Heart left ventricle (tissue), 13 donors: ENCODE data around the gene TGFBR1.

Source experiments
- CTCF ChIP-seq, 12 donors: fragments of 200-600 bp; sonication (generic) in 4 of 12; IDR thresholded peaks; one replicate each; pipeline versions ENCODE4 v1.5.0 to v1.8.0; 2018 to 2022; ENCODE audit warnings: antibody characterized with exemption in 12 of 12, mild to moderate bottlenecking in 5 of 12
- POLR2A ChIP-seq, 2 donors: fragments of 450-650 bp; IDR thresholded peaks; one replicate each; pipeline ENCODE4 v1.6.1; 2017; ENCODE audit warnings: antibody characterized with exemption in 2 of 2, mild to moderate bottlenecking in 2 of 2, moderate library complexity in 2 of 2
- donor health status: ischemic (EF 13 %, LVEDD 7.1; RV severe dilation, severe dysfunction).
- donor health status: DM: no; HTN: yes; CAD: no.
- donor health status: DM: no; HTN: no; CAD: no.
- donor health status: ischemic (EF 25% LVEDD 6.9; RV normal size, moderate dysfunction).
- donor health status: ischemic (EF 25% LVEDD 5.7; RV mildly dilated, moderate dysfunction).
- donor health status: ischemic (EF 35%, LVEDD 5.7; RV mildly dilated, moderate dysfunction).
- donor health status: nonischemic (EF 11% LVEDD 7.7; RV severe dilation, severe dysfunction).
- donor health status: DM: yes; HTN: yes; CAD: no.
- donor health status: PGD.
- donor health status: ischemic (EF 29% LVEDD 5.4; RV normal size, mild dysfunction).
- donor health status: nonischemic (EF 23%, LVEDD 6.1; RV moderate dilation, normal function).

GRCh38 chr9:99124534-99125255, 19.8 kb downstream of the TGFBR1 start:
- TF ChIP-seq CTCF (IDR thresholded peaks at IDR 0.05) (no peak), POLR2A (IDR thresholded peaks at IDR 0.05) (no peak)
